UCSD-AML1 (cell line): ENCODE measurements around the gene CASTOR1.

Experiments used
- DNase-seq: peaks from one replicate; lab custom pipeline; 2025; ENCODE audit not compliant: unreplicated experiment; lab: John Stamatoyannopoulos, UW

The CASTOR1 gene

DNA sequence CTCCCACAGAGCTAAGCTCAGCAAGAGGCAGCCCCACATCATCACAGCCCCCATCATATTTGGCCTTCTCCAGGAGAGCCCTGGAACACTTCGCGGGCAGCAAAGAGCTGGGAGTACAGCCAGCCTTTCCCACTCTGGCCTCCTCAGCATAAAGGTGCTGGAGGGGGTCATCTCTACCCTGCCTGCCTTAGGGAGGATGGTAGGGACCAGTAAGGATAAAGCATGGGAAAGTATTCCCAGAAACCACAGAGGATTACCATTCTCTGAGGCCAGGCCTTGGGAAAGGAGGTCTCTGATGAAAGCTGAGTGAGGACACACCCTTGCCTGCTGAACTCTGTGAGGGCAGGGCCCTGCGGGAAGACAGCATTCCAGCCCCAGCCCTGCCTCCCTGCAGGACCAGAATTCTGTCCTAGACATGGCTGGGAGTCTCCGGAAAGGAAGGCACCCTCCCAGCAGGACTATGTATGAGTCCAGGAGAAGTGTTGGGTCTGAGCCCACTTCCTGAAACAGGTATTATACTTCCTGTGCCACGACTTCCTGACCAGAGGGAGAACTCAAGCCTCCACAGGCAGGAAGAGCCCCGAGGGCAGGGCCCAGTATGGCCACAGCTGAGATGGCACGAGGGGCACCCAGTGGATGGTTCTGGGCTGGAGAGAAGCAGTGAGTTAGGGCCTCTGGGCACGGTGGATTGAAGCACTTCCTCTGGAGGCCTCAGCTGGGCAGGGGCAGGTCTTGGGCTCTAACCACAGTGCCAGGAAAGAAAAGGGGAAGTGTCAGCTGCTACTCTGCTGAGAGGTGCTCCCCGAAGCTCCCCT is 12.9 kb upstream of the CASTOR1 start:
- peak; percentile 79 for DNase-seq

GRCh38 chr22:30299322-30299721 is 10.0 kb upstream of the CASTOR1 start:
- no peak for DNase-seq

GRCh38 chr22:30297991-30298701 is 8.8 kb upstream of the CASTOR1 start:
- no peak for DNase-seq

- DNase-seq = no peak
These were observed 8.1 kb upstream of the CASTOR1 start for GRCh38 chr22:30297276-30297990.

GRCh38 chr22:30296833-30297232 is 7.5 kb upstream of the CASTOR1 start:
- DNase-seq = no peak

DNA sequence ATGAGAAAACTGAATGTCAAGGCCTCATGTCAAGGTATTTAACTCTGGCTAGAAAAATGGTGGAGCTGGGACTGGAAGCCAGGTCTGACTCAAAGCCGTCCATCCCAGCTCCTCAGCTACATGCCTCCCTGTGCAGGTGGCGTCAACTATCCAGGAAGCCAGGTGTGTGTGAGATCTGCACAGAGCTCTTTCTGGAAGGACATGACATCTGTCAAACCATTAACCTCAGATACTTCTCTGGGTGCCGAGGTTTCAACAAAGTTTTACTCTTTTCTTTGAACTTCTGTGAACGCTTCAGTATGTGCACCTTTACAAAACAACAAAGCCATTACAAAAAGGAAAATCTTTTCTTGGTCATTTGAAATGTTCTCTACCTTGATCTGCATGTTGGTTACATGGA is 7.0 kb upstream of the CASTOR1 start:
- no peak for DNase-seq

DNA sequence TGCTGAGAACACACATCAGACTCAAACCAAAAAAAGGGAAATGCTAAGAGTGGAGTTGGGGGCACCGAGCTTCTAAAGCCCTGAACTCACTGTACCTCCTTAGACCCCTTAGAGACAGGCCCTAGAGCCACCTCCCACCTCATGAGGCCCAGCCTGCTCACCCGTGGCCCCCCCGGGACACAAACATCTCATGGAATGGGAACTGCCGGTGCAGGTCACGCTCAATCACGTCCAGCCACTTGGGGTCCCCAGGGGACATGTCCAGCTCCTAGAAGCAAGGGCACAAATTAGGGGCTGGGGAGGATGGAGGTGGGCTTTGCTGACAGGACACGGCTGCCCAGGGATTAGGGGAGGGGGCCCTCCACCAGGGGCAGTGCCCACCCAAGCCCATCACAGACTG is 6.3 kb upstream of the CASTOR1 start:
- DNase-seq = no peak

DNA sequence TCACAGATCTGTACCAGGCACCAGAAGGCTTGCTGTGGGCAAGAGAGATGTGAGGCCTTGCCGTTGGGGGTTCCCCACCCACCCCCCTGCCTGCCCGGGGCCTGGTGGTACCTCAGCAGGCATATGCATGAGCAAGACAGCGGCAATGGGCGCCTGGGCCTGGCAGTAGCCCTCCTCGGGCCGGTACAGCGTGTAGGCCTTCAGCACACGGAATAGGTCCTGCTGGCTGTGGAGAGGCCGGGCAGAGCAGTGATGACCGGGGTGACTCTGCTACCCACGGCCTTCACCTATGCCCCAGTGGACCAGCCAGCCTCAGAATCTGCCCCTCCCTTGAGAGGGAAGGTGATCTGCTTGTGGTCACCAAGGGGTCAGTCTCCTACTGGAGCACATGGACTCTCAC is 5.5 kb upstream of the CASTOR1 start:
- no peak for DNase-seq

GRCh38 chr22:30294066-30294465 is 4.8 kb upstream of the CASTOR1 start:
- DNase-seq = no peak

DNA sequence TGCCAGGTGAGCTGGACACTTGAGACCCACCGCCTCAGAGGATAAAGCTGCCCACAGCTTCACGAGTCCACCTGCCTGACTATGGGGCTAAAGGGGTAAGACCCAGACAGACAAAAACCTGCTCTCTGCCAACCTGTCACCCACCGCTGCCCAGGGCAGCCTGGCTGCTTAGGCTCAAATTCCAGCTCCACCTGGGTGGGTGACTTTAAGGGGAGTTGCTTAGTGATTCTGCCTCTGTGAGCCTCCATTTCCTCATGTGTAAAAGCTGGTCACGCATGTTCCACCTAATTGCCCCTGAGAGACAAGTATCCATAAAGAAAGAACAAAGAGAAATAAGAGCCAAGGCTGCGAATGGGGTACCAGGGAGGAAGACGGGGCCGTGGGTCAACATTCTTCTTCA is 3.7 kb upstream of the CASTOR1 start:
- no peak for DNase-seq

- DNase-seq = no peak
These were observed 3.0 kb upstream of the CASTOR1 start for GRCh38 chr22:30292069-30292970.

- DNase-seq = no peak
These were observed 2.0 kb upstream of the CASTOR1 start for GRCh38 chr22:30291058-30291892.

GRCh38 chr22:30290342-30291057 is 1.2 kb upstream of the CASTOR1 start:
- peak; percentile 36 for DNase-seq

DNA sequence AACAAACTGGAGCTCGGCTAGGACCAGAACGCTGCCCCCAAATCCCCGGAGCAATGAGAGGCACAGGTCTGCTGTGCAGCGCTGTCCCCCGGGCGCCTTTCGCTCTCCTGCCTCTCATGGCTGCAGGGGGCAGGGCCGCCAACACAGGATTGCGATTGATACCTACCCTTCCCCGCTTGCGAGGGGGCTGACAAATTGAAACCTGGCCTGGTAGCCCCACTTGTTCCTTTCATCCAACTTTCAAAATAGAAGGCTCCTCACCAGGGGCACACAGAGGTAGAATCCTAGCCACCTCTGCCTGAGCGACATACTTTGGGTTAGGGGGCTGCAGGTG is 642 bp upstream of the CASTOR1 start:
- DNase-seq = no peak

- DNase-seq = no peak
These were observed 725 bp downstream of the CASTOR1 start for GRCh38 chr22:30288419-30289140.

GRCh38 chr22:30287648-30288418 is 1.5 kb downstream of the CASTOR1 start:
- peak; percentile 79 for DNase-seq

DNA sequence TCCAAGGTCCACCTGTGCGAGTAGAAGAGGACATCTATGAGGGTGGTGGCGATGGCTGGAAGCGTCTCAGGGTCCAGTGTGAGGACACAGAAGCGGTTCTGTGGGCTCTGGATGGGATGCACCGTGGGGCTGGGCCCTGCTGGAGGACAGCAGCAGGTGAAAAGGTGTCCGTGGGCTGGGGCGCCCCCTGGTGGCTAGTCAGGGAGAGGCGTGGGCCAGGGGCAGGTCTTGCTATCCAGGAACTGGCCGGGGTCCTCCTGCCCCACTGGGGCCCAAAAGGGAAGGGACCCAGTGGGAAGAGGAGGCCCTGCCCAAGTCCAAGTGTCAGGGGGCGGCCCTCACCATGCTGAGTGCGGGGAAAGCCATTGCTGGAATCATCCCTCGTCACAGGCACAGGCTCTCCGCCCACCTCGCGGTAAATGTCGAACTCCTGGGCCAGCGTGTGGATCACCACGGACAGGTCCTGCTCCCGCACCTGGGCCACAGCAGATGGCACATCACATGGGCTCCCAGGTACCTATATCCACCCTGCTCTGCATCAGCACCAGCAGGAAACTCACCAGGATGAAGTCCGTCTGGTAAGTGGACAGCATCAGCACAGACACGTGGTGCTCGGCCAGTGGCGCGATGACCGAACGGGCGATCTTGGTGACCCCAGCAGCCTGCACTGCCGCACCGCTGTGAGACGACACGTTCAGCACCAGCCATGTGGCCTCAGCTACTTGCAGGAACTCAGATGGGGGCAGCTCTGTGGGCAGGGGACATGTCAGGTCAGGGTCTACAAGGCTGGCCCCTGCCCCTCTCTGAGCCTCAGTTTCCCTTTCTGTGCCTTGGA is 2.3 kb downstream of the CASTOR1 start:
- peak; percentile 77 for DNase-seq
